ENCODE results near the gene ZACN. TPM values are rescaled to one million over a fixed set of nuclear protein-coding genes. Genes with fewer than 3 reads are reported as not detected.
A peak's percentile ranks its signal among the peaks of the same experiment; 100 is the strongest.

Gene ZACN
- total and polyA plus RNA-seq, 4 experiments from 2014 or later: 0.35 to 1.0 TPM; not detected in 2

- Mint-ChIP-seq H3K9me3 (no peaks in the 10 kb centered on the region), H3K36me3 (peaks cover 38 to 60% of the 10 kb centered on the region in 2 donors), H3K4me3 (no peak overlapping the region), H3K27me3 (no peaks in the 10 kb centered on the region), H3K27ac (no peak overlapping the region), H3K4me1 (peaks cover 1 to 15% (median 3%) of the 10 kb centered on the region in 4 donors)
- Histone ChIP-seq H3K27me3 (ENCODE audit: insufficient read depth, low read length) (no peaks in the 10 kb centered on the region), H3K4me1 (ENCODE audit: insufficient read depth, low read length) (no peaks in the 10 kb centered on the region), H3K9me3 (ENCODE audit: control insufficient read depth in 1 of 2, low read length in 2 of 2) (no peaks in the 10 kb centered on the region), H3K4me3 (ENCODE audit: low read length in 2 of 2) (no peak overlapping the region), H3K36me3 (ENCODE audit: insufficient read depth, low read length) (peaks cover 69% of the 10 kb centered on the region), H3K27ac (ENCODE audit: low read depth, low read length) (no peak overlapping the region)
- intact Hi-C loops (cut with micrococcal nuclease): no loop called here
- ChIA-PET POLR2A (ENCODE audit: partially characterized antibody) (interaction anchor here (0.7 to 5.6 kb wide), 4 partner anchors 8 to 163 kb away, joined by 3 to 24 read pairs (median 8); partner anchors contain the start of genes EXOC7 and ZACN), CTCF (ENCODE audit: partially characterized antibody) (interaction anchor here (1.4 to 3.7 kb wide), 2 partner anchors 30 to 187 kb away, joined by 3 to 15 read pairs; no protein-coding TSS in a partner anchor)
- no peak for DNase-seq
These were observed 13.8 kb downstream of the ZACN start for GRCh38 chr17:76092526-76093413.

DNA sequence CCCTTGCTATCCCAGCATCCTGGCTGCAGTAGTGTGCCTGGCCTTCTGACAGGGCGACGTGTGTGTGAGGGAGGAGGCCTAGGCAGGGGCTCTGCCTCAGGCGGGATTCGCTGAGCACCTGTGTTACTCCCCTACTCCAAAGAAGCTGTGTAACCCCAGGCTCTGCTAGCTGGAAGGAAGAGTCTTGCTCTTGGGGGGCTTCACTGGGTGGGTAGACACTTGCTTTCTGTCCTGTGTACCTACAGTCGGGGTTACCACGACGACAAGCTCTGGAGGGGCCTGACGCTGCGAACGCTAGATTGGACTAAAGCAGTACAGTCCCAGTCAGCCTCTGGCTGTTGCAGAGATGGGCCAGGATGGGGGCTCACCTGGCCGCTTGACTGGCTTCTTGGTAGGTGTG is 15.1 kb downstream of the ZACN start:
- no peak for DNase-seq
- ChIA-PET CTCF (ENCODE audit: partially characterized antibody) (interaction anchor here (0.7 to 3.7 kb wide), 2 partner anchors 186 to 291 kb away, joined by 4 to 15 read pairs; no protein-coding TSS in a partner anchor), POLR2A (ENCODE audit: partially characterized antibody) (interaction anchor here (0.6 to 5.6 kb wide), 3 partner anchors 10 to 86 kb away, joined by 3 to 24 read pairs (median 13); partner anchors contain the start of genes EXOC7 and ZACN)
- H3K27ac ChIP-seq (ENCODE audit: low read depth, low read length): no peak overlapping the region
- peaks cover 36 to 56% of the 10 kb centered on the region in 2 donors for H3K36me3 Mint-ChIP-seq
- H3K27me3 Mint-ChIP-seq: no peaks in the 10 kb centered on the region
- H3K9me3 Mint-ChIP-seq: no peaks in the 10 kb centered on the region
- H3K4me3 ChIP-seq (ENCODE audit: low read length in 2 of 2): no peak overlapping the region
- peak overlapping the region in 1 of 7 donors; percentile 71 for H3K27ac Mint-ChIP-seq
- peaks cover 1 to 15% (median 4%) of the 10 kb centered on the region in 4 donors for H3K4me1 Mint-ChIP-seq
- H3K4me3 Mint-ChIP-seq: no peak overlapping the region
- H3K9me3 ChIP-seq (ENCODE audit: control insufficient read depth in 1 of 2, low read length in 2 of 2): no peaks in the 10 kb centered on the region
- intact Hi-C loops (cut with micrococcal nuclease): no loop called here
- H3K36me3 ChIP-seq (ENCODE audit: insufficient read depth, low read length): peaks cover 59% of the 10 kb centered on the region
- no peaks in the 10 kb centered on the region for H3K4me1 ChIP-seq (ENCODE audit: insufficient read depth, low read length)
- no peaks in the 10 kb centered on the region for H3K27me3 ChIP-seq (ENCODE audit: insufficient read depth, low read length)

DNA sequence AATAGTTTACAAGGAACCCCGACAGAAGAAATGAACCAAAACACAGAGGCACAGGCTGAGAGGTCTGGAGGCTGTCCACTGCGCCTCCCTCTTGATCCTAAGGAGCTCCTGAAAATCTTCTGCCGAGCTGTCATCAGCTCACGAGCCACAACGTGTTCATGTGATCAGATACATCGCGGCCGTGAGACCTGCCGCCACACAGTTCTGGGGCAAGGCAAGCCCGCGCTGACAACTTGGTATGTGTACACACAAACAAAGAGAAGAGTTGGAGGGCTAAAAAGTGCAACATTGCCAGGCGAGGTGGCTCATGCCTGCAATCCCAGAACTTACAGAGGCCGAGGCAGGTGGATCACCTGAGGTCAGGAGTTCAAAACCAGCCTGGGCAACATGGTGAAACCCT is 17.0 kb downstream of the ZACN start:
- no peaks in the 10 kb centered on the region for H3K4me1 ChIP-seq (ENCODE audit: insufficient read depth, low read length)

GRCh38 chr17:76097716-76098295 is 18.8 kb downstream of the ZACN start:
- H3K4me1 ChIP-seq (ENCODE audit: insufficient read depth, low read length): peaks cover 17% of the 10 kb centered on the region
- intact Hi-C loops (cut with micrococcal nuclease): no loop called here
- H3K9me3 ChIP-seq (ENCODE audit: control insufficient read depth in 1 of 2, low read length in 2 of 2): no peaks in the 10 kb centered on the region
- no peaks in the 10 kb centered on the region for H3K27me3 ChIP-seq (ENCODE audit: insufficient read depth, low read length)
- no peak overlapping the region for H3K4me3 ChIP-seq (ENCODE audit: low read length in 2 of 2)
- H3K4me3 Mint-ChIP-seq: no peak overlapping the region
- H3K9me3 Mint-ChIP-seq: no peaks in the 10 kb centered on the region
- no peak for DNase-seq
- no peaks in the 10 kb centered on the region for H3K27me3 Mint-ChIP-seq
- H3K27ac ChIP-seq (ENCODE audit: low read depth, low read length): no peak overlapping the region
- H3K4me1 Mint-ChIP-seq: peaks cover 15 to 32% (median 21%) of the 10 kb centered on the region in 4 donors
- no peak overlapping the region for H3K27ac Mint-ChIP-seq
- POLR2A ChIA-PET (ENCODE audit: partially characterized antibody): no interaction called here
- peaks cover 36 to 60% of the 10 kb centered on the region in 2 donors for H3K36me3 Mint-ChIP-seq
- CTCF ChIA-PET (ENCODE audit: partially characterized antibody): no interaction called here
- peaks cover 39% of the 10 kb centered on the region for H3K36me3 ChIP-seq (ENCODE audit: insufficient read depth, low read length)

More for the DNA sequence above, 17.0 kb downstream of the ZACN start:
- no peak overlapping the region for H3K27ac ChIP-seq (ENCODE audit: low read depth, low read length)
- Mint-ChIP-seq H3K4me3 (no peak overlapping the region), H3K9me3 (no peaks in the 10 kb centered on the region), H3K4me1 (peaks cover 4 to 20% (median 11%) of the 10 kb centered on the region in 4 donors), H3K36me3 (peaks cover 39 to 56% of the 10 kb centered on the region in 2 donors), H3K27ac (peak overlapping the region in 1 of 7 donors; percentile 61), H3K27me3 (no peaks in the 10 kb centered on the region)
- DNase-seq: no peak
- no peaks in the 10 kb centered on the region for H3K27me3 ChIP-seq (ENCODE audit: insufficient read depth, low read length)
- peaks cover 47% of the 10 kb centered on the region for H3K36me3 ChIP-seq (ENCODE audit: insufficient read depth, low read length)
- no peaks in the 10 kb centered on the region for H3K9me3 ChIP-seq (ENCODE audit: control insufficient read depth in 1 of 2, low read length in 2 of 2)
- H3K4me3 ChIP-seq (ENCODE audit: low read length in 2 of 2): no peak overlapping the region
- CTCF ChIA-PET (ENCODE audit: partially characterized antibody): interaction anchor here (0.9 to 3.7 kb wide), 7 partner anchors 10 to 347 kb away, joined by 3 to 15 read pairs (median 3); no protein-coding TSS in a partner anchor
- intact Hi-C loops (cut with micrococcal nuclease): no loop called here
- POLR2A ChIA-PET (ENCODE audit: partially characterized antibody): interaction anchor here (5.6 kb wide), 1 partner anchor 8 kb away, joined by 24 read pairs; the partner anchor contains the start of gene EXOC7

DNA sequence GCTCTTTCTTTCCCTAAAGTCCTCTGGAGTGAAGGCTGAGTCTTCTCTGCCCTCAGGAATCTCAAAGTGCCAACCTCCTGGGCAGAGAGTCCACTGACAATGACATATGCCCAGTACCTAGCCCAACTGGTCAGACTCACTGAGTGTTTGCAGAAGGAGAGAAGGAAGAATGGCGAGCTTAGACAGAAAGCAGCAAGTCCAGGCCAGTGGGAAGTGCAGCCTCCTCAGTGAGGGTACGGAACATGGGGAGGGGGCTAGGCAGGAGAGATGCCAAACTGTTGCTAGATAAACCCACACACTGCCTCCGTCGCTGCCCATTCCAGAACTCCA is 23.9 kb downstream of the ZACN start:
- Mint-ChIP-seq H3K9me3 (no peaks in the 10 kb centered on the region), H3K36me3 (peaks cover 18 to 37% of the 10 kb centered on the region in 2 donors), H3K27ac (peak overlapping the region; percentile 95 to 99 (median 97)), H3K27me3 (no peaks in the 10 kb centered on the region), H3K4me1 (peaks cover 20 to 49% (median 33%) of the 10 kb centered on the region in 4 donors), H3K4me3 (peak overlapping the region; percentile 92 to 98 (median 96))
- POLR2A ChIA-PET (ENCODE audit: partially characterized antibody): interaction anchor here (0.9 to 2.8 kb wide), 14 partner anchors 10 to 437 kb away, joined by 3 to 24 read pairs (median 5); partner anchors contain the start of genes PRPSAP1, RHBDF2, SRP68 and ZACN
- no peaks in the 10 kb centered on the region for H3K9me3 ChIP-seq (ENCODE audit: control insufficient read depth in 1 of 2, low read length in 2 of 2)
- peaks cover 27% of the 10 kb centered on the region for H3K4me1 ChIP-seq (ENCODE audit: insufficient read depth, low read length)
- peak overlapping the region; percentile 84 to 86 for H3K4me3 ChIP-seq (ENCODE audit: low read length in 2 of 2)
- H3K27me3 ChIP-seq (ENCODE audit: insufficient read depth, low read length): no peaks in the 10 kb centered on the region
- intact Hi-C loops (cut with micrococcal nuclease): loop anchor here (1.0 kb wide), 1 partner anchor 31 kb away; the partner anchor contains the start of gene SRP68
- peaks cover 7% of the 10 kb centered on the region for H3K36me3 ChIP-seq (ENCODE audit: insufficient read depth, low read length)
- no peak for DNase-seq
- CTCF ChIA-PET (ENCODE audit: partially characterized antibody): interaction anchor here (1.1 to 4.7 kb wide), 6 partner anchors 39 to 196 kb away, joined by 3 to 30 read pairs (median 6); no protein-coding TSS in a partner anchor
- H3K27ac ChIP-seq (ENCODE audit: low read depth, low read length): peak overlapping the region; percentile 86

GRCh38 chr17:76103274-76104139 is 24.5 kb downstream of the ZACN start, which contains the start of gene EXOC7:
TSS of gene EXOC7 (minus strand) at chr17:76103787. CDS start at chr17:76103692, 95 bp downstream.
- peaks cover 6% of the 10 kb centered on the region for H3K36me3 ChIP-seq (ENCODE audit: insufficient read depth, low read length)
- Mint-ChIP-seq H3K36me3 (peaks cover 18 to 36% of the 10 kb centered on the region in 2 donors), H3K4me1 (peaks cover 20 to 49% (median 33%) of the 10 kb centered on the region in 4 donors), H3K4me3 (peak within 1 kb of the TSS; percentile 92 to 98 (median 96)), H3K9me3 (no peaks in the 10 kb centered on the region), H3K27ac (peak within 1 kb of the TSS; percentile 95 to 99 (median 97)), H3K27me3 (no peaks in the 10 kb centered on the region)
- peak; percentile 88 to 95 (median 92) for DNase-seq
- no peaks in the 10 kb centered on the region for H3K9me3 ChIP-seq (ENCODE audit: control insufficient read depth in 1 of 2, low read length in 2 of 2)
- ChIA-PET CTCF (ENCODE audit: partially characterized antibody) (interaction anchor here (1.0 to 4.7 kb wide), 9 partner anchors 15 to 195 kb away, joined by 3 to 30 read pairs (median 4); no protein-coding TSS in a partner anchor), POLR2A (ENCODE audit: partially characterized antibody) (interaction anchor here (0.6 to 2.8 kb wide), 26 partner anchors 10 to 437 kb away, joined by 3 to 24 read pairs (median 4); partner anchors contain the start of genes FBF1, PRPSAP1, RHBDF2 and SRP68)
- H3K27ac ChIP-seq (ENCODE audit: low read depth, low read length): peak within 1 kb of the TSS; percentile 86
- peak within 1 kb of the TSS; percentile 84 to 86 for H3K4me3 ChIP-seq (ENCODE audit: low read length in 2 of 2)
- peaks cover 27% of the 10 kb centered on the region for H3K4me1 ChIP-seq (ENCODE audit: insufficient read depth, low read length)
- intact Hi-C loops (cut with micrococcal nuclease): loop anchor here (1.0 kb wide), 1 partner anchor 31 kb away; the partner anchor contains the start of gene SRP68
- no peaks in the 10 kb centered on the region for H3K27me3 ChIP-seq (ENCODE audit: insufficient read depth, low read length)

Measured in CD4-positive, alpha-beta memory T cell (primary cell).